GM18499 (cell line): ENCODE data around the gene TMCC3.
"Not testable (repeated sequence)": the region's sequence is repeated elsewhere in the genome, so short reads cannot be mapped to it uniquely, and the experiment has no call there.

Experiments used
- ATAC-seq: cut with Tn5 transposase; IDR thresholded peaks from one replicate; pipeline ENCODE4 v1.9.1; 2021; ENCODE audit warnings: moderate number of reproducible peaks; ENCODE audit not compliant: insufficient read depth, unreplicated experiment

TMCC3 gene

DNA sequence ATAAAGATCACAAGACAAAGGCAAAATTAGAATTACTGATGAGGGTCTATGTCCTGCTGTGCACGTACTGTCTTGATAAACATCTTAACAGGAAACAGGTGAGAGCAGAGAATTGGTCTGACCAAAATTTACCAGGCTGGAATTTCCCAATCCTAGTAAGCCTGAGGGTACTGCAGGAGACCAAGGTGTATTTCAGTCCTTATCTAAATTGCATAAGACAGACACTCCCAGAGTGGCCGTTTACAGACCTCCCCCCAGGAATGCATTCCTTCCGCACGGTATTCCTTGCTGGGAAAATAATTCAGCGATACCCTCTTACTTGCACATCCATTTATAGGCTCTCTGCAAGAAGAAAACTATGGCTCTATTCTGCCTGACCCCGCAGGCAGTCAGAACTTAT, 43.5 kb downstream of the TMCC3 start:
- ATAC-seq = not testable (repeated sequence)

DNA sequence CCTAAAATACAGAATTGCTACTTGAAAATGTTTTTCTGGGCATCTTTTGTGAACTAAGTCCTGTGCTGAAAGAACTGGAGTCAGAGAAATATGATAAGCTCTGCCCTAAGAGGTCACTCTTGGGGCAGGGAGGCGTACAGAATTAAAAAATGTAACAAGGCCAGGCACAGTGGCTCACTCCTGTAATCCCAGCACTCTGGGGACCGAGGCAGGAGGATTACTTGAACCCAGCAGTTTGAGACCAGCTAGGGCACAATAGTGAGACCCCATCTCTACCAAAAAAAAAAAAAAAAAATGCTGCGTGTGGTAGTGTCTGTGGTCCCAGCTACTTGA, 46.0 kb downstream of the TMCC3 start:
- no peak for ATAC-seq

DNA sequence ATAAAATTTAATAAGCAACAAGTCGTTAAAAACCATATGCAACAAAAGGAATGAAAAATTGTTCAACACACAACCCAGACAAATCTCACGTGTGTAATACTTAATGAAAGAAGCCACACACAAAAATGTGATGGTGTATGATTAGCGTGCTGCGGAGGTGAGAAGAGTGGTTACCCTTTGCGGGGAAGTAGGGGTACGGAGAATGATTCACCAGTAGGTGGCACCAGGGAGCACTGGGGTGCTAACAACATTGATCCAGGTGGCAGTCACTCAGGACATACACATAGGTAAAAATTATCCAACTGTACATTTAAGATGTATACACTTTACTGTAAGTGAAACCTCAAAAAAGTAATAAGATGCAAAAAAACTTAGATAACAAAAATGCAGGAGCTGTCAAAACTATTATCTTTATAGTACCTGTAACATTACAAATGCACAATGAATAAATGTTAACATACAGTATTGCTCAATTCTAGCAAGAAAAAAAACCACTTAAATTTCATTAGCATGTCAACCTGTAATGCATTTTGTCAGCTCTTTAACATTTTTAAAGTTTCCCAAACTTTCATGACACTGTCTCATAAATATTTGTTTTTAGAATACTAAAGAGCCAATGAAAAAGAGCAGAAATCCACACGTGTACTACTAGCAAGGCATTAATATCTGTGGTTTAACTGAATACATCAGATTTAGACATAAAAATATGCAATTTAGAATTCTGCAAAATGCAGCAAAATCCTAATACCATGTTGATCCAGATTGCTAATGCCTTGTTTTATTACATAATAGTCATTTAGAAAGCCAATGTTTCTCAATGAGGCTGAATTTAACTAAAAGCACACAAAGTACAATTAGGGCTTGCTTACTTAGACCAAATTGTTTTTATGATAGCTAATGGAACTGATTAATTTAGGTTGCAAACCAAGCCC, 46.7 kb downstream of the TMCC3 start:
- no peak for ATAC-seq

DNA sequence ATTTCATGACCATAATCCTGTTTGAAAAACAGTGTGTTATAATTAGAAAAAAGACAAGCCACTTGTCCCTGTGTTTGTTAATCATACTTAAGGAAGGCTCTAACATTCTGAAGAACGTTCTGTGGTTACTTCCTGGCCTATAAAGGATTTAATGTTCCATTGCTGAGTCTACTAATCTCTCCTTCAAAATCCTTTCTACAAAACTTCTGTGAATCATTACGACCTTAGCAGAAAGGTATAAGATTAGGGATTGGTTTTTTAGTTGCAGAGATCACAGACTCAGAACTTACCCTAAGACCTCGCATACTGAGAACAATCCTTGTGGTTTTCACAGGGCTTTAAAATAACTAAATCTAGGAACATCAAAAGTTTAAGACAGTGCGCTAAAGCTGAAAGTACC, 48.3 kb downstream of the TMCC3 start:
- no peak for ATAC-seq

DNA sequence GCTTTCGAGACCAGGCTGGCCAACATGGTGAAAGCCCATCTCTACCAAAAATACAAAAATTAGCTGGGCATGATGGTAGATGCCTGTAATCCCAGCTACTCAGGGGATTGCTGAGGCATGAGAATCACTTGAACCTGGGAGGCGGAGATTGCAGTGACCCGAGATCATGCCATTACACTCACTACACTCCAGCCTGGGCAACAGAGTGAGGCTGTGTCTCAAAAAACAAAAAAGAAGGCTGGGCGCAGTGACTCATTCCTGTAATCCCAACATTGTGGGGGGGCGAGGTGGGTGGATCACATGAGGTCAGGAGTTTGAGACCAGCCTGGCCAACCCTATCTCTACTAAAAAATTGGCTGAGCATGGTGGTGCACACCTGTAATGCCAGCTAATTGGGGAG, 49.0 kb downstream of the TMCC3 start:
- ATAC-seq = not testable (repeated sequence)

DNA sequence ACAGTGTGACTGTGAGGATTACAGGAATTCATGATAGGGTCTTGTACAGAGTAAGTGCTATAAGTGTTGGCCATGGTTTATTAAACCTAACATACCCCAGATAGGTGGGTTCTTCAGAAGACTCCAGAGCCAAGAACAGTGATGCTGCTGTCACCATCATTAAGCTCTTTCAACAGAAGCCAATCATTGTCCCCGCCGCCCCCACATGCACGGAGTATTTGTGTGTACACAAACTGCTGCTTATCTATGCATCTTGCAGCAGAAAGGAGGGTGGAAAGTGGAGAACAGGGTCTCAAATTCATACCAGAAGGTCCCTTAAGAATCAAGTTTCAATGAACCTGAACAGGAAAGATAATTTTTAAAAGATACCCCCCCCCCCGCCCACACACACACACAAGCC, 51.2 kb downstream of the TMCC3 start:
- no peak for ATAC-seq

DNA sequence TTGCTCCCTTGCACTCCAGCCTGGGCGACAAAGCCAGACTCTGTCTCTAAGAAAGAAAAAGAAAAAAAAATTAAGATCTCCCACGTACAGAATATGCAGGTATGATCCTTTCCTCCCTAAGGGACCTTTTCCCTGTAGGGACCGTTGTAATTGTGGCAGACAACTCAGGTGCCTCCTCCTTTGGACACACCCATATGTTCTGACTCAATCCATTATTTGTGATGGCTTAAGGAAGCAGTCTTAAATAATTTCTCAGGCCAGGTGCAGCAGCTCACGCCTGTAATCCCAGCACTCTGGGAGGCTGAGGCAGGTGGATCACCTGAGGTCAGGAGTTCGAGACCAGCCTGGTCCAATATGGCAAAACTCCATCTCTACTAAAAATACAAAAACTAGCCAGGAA, 53.1 kb downstream of the TMCC3 start:
- ATAC-seq = no peak

DNA sequence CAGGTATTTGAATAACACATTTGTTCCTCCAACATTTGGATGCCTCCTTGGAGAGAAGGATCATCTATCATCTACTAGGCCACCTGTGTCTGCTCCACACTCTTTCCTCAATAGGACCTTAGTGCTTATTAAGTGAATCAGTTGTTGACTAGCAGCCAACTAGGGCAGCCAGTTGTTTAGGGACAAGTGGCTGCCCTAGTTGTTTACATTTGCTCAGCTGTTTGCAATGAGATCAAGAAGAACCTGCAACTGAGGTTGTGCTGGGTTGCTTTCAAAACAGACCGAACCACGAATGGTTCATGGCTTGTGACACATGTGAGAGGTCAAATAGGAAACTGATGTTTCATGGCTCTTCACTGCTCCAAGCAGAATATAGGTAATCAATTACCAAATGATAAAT, 53.8 kb downstream of the TMCC3 start:
- ATAC-seq = no peak

DNA sequence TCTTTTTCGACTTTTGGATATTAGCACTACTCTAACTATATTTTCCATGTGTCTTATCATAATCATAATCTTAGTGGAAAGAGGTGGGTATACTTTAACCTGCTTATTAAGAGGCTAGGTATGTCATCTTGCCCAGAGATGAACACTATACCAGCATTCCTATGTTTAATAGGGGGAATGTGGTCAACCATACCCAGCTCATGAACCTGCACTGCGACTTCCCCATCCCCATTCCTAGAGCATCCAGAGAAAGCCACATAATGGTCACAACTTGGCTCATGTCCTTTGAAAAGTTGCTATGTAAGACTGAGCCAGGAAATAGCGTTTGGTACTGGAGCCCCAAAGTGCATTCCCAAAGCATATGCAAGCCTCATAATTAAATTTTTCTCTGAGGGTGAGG, 55.2 kb downstream of the TMCC3 start:
- ATAC-seq = no peak

DNA sequence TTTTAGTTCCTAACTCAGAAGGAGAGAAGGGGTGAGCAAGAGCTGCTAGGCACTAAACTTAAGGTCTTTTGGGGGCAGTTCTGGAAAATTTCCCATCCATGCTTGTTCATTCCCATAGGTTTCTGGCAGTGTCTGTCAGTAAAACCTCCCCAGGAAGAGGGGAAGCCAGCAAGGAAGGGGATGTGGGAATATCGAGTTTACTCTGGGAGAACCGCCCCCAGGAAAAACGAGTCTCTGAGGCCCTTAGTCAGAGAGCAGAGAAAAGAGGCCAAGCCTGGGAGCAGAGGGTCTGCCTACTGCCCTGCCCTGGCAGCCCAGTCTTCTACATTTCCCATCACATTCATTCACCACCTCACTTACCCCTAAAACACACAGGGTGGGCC, 55.9 kb downstream of the TMCC3 start:
- no peak for ATAC-seq

DNA sequence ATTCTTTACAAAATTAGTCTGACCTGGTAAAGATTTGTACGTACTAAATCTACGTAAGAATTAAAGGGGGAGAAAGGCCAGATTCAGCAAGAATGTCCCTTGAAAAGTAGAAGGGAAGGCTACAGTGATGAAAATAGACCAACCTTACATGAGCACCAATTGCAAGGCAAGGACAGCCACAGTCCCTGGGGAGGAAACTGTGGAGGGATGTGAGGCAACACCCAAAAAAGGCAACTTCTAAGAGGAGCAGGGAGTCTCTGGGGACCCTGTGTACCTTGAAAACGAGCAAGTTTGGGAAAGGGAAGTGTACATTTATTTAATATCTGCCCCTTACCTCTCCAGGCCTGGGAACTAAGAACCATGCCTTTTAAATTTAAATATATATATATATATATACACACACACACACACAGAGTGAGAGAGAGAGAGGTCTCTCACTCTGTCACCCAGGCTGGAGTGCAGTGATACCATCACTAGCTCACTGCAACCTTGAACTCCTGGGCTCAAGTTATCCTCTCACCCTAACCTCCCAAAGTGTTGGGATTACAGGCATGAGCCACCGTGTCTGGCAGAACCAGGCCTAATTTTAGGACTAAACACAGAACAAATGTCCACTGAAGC, 56.4 kb downstream of the TMCC3 start:
- peak; percentile 46 for ATAC-seq

DNA sequence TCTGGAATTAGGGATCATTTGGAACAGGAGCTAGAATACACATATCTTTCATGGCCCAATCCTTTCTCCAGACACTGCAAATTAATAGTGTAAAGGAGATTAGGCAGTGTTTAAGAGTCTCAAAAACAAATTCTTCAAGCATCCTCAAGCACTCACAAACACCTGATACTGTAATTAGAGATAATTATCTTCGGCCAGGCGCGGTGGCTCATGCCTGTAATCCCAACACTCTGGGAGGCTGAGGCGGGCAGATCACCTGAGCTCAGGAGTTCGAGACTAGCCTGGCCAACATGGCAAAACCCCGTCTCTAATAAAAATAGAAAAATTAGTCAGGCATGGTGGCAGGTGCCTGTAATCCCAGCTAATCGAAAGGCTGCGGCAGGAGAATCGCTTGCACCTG, 57.6 kb downstream of the TMCC3 start:
- ATAC-seq = not testable (repeated sequence)

DNA sequence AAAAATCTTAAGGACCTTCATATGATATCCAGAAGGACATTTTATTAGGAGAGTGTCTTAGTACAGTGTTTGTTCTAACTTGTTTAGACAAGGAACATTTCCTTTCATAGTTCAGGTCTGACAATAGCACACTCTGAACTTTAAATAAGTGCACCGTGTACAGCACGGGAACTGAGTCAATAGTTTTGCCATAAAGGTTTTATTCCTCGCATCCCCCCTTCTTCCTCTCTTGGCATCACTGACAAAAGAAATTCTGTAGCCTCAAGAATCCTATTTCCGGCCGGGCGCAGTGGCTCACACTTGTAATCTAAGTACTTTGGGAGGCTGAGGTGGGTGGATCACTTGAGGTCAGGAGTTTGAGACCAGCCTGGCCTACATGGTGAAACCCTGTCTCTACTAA, 58.3 kb downstream of the TMCC3 start:
- no peak for ATAC-seq

DNA sequence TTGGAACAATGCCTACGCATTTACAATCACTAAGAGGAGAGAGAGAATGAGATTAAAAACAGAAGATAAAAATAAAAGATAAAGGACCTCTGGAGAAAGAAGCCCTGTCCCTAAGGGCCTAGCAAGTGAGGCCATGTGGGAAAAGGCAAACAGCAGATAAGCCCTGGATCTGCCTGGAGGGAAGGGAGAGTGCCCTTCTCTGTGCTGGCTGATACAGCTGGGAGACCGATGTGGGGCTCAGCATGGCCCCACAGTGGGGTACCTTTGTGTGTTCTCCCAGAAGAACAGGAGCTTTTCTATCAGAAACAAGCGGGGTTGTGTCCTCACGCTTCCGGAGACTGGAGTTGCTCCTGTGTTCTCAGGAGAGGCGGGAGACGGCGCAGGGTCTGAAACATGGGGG, 59.9 kb downstream of the TMCC3 start:
- no peak for ATAC-seq

DNA sequence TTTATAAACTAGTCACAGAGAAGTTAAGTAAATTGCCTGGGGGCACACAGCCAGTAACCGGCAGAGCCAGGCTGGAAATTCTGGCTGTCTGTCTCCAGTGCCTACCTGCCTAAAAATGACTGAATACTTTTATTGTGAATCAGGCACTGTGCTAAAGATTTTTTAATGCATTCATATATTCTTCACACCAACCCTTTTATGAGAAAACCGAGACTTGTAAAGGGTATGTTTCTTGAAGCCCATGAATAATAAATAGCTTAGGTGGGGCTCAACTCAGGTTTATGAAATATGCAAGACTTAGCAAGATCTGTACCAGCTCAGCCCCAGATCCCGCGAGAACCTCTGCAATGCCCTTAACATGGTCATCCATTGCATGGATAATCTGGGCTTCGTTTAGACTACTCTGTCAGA, 60.8 kb downstream of the TMCC3 start:
- ATAC-seq = no peak

DNA sequence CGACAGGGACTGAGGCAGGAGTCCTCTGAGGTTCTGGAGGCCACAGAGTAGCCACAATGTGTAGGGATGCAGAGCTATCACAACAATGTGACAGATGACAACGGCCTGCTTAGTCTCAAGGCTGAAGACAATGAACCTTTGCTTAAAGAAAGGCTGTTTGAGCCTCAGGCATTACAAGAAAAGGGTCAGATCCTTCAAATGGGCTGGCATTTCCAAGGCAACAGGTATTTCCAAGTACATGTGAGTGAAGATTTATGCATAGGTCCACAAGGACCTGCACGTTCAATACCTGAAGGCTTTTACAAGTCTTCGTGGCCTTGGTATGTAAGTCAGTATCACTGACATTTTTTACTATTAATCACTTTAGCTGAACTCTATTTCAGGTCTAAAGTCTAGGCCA, 62.0 kb downstream of the TMCC3 start:
- no peak for ATAC-seq

DNA sequence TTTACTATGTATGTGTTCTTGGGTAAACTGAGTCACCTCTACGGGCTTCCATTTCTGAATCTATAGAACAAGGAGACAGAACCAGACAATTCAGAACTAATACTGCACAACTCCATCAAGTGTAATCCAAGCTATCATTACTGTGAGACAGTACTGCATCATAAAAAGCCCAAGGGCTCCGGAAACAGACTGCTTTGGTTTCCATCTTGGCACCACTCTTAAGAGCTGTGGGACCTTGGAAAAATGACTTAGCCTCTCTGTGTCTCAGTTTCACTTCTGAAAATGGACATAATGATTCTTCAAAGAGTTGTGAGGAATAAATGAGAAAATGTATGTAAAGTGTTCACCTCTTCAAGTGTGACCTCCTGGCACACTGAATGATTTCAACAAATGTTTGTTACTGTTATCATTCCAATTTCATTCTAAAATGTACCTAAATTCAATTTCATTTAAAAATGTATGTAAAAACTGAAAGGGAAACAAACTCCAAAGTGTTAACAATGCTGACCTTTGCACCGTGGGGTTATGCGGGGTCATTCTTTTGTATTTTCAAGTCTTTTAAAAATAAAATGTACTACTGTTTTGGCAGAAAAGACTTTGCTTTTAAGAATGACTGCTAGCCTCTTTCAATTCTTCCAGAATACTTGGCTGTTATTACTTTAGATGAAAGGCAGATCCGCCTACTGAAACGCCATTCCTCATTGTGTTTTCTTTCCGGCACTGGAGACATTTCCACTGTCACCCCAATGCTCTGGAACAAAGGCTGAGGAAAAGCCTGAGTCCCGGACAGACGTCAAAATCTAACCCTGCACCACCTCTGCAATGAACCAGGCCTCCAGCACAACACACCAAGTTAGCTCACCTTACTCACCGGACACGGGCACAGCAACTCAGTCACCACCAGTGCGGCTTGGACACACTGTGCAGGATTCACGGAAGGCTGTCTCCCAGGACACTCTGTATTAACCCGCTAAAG, 62.8 kb downstream of the TMCC3 start:
- no peak for ATAC-seq

DNA sequence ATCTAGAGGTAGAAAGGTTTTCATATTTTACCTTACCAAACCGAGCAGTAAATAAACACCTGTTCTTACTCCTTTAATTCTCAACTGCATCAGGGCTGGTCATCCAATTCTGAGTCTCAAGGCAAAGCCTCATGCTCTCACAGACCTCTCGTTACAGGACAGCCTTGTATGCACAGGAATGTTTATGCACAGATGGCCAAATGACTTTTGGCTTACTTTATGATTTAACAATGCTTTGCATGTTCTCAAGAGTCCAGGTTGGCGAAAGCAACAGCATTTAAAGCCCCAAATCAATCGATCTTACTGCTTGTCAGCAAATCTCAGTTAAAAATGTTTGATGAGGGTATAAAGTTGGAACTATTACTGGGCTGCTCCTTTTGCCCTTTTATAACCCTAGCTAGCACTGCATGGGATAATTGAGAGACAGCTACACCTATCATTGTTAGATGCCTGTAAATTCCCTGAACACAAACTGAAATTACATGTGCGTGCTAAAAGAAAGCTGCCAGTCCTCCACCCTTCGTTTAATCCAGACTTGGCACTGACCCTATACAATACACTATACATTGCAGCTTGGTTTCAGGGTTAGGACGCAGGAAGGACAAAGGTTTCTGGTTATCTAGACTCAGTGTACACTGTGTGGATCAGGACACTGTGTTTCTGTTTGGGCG, 63.6 kb downstream of the TMCC3 start:
- ATAC-seq = no peak

DNA sequence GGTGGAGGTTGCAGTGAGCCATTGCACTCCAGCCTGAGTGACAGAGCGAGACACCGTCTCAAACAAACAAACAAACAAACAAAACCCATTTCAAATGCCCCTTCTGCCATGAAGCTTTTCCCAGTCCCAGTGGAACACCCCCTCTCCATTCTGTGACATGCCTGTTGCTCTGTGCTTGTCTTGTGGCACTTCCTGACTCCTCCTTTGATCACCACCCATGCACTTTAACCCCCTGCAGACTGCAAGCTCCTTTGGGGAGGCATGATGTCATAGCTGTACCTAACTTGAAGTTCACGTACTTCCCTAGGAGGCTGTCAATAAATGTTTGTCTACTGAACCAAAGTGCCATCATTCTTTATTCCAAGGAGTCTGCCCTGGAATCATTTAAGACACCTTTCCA, 64.7 kb downstream of the TMCC3 start:
- no peak for ATAC-seq

DNA sequence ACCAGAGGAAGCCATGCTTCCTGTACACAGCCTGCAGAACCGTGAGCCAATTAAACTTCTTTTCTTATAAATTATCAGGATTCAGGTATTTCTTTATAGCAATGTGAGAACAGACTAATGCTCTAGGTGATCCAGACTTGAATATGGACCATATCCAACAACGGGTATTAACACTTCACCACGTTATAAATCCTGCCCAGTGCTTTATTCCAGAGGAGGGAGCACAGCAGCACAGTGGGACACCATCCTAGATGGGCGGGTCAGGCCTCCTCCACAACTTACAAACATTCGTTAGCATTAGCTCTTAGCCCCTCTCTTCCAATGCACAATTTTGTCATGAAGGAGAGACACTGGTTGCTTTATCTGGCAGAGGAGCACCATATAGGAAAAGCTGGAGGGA, 66.0 kb downstream of the TMCC3 start:
- ATAC-seq = no peak
